ENCODE measurements around the gene EFNA3.

Gene EFNA3

DNA sequence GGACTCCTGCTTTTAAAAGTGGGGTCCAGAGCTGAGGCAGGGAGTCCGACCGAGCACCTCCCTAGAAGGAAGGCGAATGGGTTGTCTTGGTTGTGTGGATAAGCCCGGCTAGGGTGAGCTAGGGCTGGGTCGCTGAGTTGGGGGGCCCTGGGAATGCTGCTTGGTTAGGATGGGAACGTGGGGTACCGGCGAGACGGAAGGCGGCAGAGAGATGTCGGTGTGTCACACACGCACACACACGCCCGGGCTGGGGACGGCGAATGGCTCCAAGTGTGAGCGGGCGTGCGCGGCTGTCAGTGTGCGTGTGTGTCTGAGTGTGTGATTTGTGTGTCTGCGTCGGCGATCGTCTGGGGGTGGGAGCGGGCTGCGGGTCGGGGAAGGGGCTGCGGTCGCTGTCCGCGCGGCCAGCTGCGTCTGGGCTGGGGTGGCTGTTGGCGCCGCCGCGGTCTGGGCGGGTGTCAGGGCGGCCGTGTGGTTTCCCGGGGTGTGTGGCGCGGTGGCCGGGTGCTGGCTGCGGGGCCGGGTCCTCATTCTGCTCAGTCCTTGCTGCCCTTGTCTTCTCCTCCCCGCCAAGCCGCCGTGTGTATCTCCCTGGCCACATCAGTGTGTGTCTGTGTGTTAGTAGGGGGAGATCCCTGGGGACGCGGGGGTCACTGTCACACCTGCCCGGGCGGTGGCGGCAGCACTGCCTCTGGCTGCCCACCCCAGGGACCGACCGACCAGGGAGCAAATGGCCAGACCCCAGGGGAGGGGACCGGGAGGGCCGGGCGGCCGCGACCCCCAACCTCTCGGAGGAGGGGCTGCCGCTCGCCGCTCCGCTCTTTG lies 1.1 kb downstream of the EFNA3 start:
- no peak overlapping the region for H3K4me3 ChIP-seq (replicated peaks; ENCODE audit: low read depth, low read length)
- TF ChIP-seq CTCF (IDR thresholded peaks at IDR 0.05; ENCODE audit: low read depth, low read length, missing control alignments) = no peak
- no peak for DNase-seq (ENCODE audit: extremely low read depth, low read depth)

DNA sequence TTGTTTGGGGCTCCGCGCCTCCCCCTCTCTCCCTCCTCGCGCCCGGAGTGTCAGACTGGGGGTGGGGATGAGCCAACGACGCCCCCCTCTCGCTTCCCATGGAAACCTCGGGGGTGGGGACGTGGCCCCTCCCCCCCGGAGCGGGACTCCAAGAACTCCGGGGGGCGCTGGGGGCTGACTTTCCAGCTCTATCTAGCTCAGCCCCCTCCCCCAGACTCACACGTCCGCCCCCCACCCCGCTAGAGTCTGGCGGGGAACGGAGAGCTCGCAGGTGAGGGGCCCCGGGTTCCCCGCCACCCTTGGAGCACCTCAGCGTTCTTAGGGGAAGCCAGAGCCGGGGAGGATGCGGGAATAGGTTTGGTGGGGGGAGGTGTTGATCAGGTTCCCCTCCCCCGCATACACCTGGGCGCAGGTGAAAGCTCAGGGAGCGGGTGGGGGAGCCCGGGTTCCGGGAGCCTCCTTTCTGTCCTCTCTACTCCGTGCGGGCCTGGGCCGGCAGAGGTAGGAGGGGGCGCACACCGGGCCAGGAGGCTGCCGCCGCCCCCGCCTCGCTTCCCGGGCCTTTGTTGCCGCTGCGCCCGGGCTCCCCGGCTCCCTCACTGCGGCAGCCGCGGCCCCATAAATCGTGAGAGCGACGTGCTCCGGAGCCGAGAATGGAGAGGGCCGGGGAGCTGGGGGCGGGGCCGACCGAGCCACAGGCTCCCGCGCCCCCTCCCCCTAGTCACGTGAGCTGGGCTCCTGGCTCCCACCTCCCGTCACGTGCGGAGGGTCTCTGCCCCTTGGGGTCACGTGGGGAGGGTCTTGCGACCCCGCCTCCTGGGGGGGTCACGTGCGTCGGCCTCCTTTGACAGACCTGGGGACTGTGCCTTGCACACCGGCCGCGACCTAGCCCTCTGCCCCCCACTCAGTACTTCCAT lies 1.9 kb downstream of the EFNA3 start:
- H3K4me3 ChIP-seq (replicated peaks; ENCODE audit: low read depth, low read length) = no peak overlapping the region
- DNase-seq (ENCODE audit: extremely low read depth, low read depth) = no peak
- no peak for TF ChIP-seq CTCF (IDR thresholded peaks at IDR 0.05; ENCODE audit: low read depth, low read length, missing control alignments)

- no peak for TF ChIP-seq CTCF (IDR thresholded peaks at IDR 0.05; ENCODE audit: low read depth, low read length, missing control alignments)
- DNase-seq (ENCODE audit: extremely low read depth, low read depth) = no peak
- no peak overlapping the region for H3K4me3 ChIP-seq (replicated peaks; ENCODE audit: low read depth, low read length)
Measured at GRCh38 chr1:155081472-155082300, 3.0 kb downstream of the EFNA3 start.

DNA sequence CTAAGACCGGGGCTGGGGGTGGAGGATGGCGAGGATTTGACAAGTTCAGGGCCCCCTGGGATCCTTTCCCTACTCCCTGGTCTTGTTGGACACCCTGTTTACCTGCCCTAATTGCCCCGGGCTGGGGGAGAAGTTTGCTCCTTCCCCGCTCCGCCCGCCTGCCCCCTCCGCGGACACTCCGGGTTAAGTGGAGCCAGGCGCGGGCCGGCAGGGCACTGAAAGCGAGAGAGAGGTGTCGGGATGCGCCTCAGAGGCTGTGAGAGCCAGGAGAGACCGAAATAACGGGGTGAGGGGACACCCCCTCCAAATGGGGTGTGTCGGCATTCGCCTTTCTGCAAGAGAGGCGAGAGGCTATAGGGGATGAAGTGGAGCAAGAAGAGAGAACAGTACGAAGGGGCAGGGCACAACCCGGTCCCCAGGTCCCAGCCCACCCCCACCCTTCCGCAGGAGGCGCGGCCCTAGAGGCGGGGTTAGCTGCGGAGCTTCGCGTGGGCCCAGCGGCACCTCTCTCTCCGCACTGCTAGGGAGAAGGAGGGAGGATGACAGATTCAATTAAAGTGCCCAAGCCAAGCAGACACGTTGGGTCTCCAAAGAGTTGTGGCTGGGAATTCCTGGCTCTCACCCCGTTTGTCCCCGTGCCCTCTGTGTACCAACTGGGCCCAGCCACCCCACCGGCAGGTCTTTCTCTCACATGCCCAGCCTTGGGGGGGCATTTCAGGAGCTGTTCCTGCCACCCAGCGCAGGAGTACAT lies 3.8 kb downstream of the EFNA3 start:
- DNase-seq (ENCODE audit: extremely low read depth, low read depth) = no peak
- no peak for TF ChIP-seq CTCF (IDR thresholded peaks at IDR 0.05; ENCODE audit: low read depth, low read length, missing control alignments)
- H3K4me3 ChIP-seq (replicated peaks; ENCODE audit: low read depth, low read length) = no peak overlapping the region

GRCh38 chr1:155083052-155083541 lies 4.5 kb downstream of the EFNA3 start:
- no peak for DNase-seq (ENCODE audit: extremely low read depth, low read depth)
- H3K4me3 ChIP-seq (replicated peaks; ENCODE audit: low read depth, low read length) = no peak overlapping the region
- no peak for TF ChIP-seq CTCF (IDR thresholded peaks at IDR 0.05; ENCODE audit: low read depth, low read length, missing control alignments)

Data from HFF-Myc (cell line).